ENCODE measurements around the gene FHDC1.
A peak's percentile ranks its signal among the peaks of the same experiment; 100 is the strongest.
"Not testable (repeated sequence)": the region's sequence is repeated elsewhere in the genome, so short reads cannot be mapped to it uniquely, and the experiment has no call there.

FHDC1 gene, protein sequence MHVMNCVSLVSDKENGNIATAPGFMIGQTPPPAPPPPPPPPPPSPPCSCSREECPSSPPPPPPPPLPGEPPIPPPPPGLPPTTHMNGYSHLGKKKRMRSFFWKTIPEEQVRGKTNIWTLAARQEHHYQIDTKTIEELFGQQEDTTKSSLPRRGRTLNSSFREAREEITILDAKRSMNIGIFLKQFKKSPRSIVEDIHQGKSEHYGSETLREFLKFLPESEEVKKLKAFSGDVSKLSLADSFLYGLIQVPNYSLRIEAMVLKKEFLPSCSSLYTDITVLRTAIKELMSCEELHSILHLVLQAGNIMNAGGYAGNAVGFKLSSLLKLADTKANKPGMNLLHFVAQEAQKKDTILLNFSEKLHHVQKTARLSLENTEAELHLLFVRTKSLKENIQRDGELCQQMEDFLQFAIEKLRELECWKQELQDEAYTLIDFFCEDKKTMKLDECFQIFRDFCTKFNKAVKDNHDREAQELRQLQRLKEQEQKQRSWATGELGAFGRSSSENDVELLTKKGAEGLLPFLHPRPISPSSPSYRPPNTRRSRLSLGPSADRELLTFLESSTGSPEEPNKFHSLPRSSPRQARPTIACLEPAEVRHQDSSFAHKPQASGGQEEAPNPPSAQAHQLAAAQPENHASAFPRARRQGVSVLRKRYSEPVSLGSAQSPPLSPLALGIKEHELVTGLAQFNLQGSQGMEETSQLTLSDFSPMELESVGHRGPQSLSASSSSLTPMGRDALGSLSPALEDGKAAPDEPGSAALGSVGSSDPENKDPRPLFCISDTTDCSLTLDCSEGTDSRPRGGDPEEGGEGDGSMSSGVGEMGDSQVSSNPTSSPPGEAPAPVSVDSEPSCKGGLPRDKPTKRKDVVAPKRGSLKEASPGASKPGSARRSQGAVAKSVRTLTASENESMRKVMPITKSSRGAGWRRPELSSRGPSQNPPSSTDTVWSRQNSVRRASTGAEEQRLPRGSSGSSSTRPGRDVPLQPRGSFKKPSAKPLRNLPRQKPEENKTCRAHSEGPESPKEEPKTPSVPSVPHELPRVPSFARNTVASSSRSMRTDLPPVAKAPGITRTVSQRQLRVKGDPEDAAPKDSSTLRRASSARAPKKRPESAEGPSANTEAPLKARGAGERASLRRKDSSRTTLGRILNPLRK

DNA sequence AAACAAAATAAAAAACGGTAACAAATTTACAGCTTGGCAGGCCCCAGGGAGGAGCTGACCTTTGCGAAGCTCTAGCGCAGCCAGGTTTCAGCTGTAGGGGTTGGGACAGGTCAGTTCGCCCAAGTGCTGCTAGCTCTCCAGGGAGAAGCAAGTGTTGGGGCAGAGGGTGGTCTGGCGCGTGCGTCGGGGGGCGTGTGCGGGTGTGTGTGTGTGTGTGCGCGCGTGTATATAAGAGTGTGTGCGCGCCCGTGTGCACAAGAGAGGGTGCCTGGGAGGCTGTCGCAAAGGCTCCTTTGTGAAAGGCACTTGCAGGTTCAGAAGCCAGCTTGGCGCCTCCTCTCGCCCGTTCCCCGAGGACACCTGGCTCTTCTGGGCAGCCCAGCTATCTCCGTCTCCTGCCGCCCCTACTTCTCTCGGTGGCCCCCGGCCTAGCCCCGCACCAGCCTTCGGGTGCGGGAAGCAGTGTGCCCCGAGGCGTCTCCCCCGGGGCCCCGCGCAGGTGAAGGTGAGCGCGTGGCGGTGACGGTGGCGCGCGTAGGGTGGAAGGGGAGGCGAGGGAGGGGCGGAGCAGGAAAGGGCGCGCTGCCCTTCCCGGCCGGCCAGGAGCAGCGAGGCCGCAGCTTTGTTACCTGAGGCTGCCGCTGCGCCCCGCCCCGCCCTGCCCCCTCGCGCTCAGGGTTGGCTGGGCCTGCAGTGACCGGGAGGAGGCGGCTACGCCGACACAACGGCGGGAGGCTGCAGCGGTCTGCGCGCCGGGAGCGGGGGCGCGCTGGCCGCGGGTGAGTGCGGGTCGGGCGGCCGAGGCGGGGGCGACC, at the start of gene FHDC1:
Gene FHDC1, plus strand, starts transcription at position 693 of the 815 bp plus-strand sequence. CDS start 6,735 bp downstream, outside the sequence.
- DNase-seq (ENCODE audit: low spot score in 2 of 2) = peak; percentile 52 to 83
- H3K27me3 ChIP-seq (ENCODE audit: low read depth) = peaks cover 35% of the 10 kb centered on the region
- no peaks in the 10 kb centered on the region for H3K4me1 ChIP-seq
- H3K4me3 ChIP-seq = peak within 1 kb of the TSS; percentile 50
- H3K9me3 ChIP-seq = no peaks in the 10 kb centered on the region
- H3K36me3 ChIP-seq (replicated peaks) = no peaks in the 10 kb centered on the region
- in situ Hi-C loops (cut with MboI; ENCODE audit: low sequenced_read_pairs) = no loop called here

GRCh38 chr4:152887981-152888380, 48.1 kb upstream of the FHDC1 start:
- Histone ChIP-seq H3K9me3 (no peaks in the 10 kb centered on the region), H3K36me3 (replicated peaks) (no peaks in the 10 kb centered on the region), H3K4me3 (no peak overlapping the region), H3K4me1 (peaks cover 22% of the 10 kb centered on the region), H3K27me3 (ENCODE audit: low read depth) (no peaks in the 10 kb centered on the region)
- DNase-seq (ENCODE audit: low spot score in 2 of 2) = no peak
- in situ Hi-C loops (cut with MboI; ENCODE audit: low sequenced_read_pairs) = no loop called here

DNA sequence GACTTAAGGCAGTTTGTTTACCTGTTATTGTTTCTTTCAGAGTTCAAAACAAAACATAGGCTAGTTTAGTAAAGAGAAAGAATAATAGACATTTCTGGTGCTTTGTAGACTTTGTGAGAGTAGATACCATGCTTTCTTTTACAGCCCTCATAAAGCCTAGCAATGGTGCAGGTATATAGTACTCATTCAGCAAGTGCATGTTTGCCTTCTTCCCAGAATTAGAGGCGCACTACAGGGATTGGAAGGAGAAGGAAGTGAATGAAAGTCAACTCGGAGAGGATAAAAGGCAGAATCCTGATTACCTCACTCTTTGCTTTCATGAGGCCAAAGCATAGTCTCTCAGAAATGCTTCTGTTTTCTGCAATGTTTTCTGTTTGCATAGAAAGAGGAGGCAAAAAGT, 43.1 kb upstream of the FHDC1 start:
- Histone ChIP-seq H3K36me3 (replicated peaks) (no peaks in the 10 kb centered on the region), H3K4me1 (no peaks in the 10 kb centered on the region), H3K27me3 (ENCODE audit: low read depth) (no peaks in the 10 kb centered on the region), H3K9me3 (no peaks in the 10 kb centered on the region), H3K4me3 (no peak overlapping the region)
- in situ Hi-C loops (cut with MboI; ENCODE audit: low sequenced_read_pairs) = no loop called here
- no peak for DNase-seq (ENCODE audit: low spot score in 2 of 2)

DNA sequence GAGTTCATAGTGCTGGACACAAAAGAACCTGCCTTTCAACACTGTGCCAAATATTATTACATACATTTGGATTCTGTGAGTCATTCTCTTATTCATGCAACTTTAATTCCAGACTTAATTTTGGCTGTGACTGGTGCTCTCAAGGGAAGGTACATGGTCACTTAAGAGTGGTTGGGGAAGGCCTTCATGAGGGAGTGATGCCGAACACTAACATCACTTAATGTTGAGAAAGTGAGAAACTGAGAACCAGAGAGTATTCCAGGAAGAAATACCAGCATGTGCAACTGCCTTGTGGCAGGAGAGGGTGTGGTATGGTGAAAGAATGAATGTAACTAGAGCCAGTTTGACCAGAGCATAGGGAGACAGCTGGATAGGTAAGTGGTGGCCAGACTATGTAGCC, 41.5 kb upstream of the FHDC1 start:
- Histone ChIP-seq H3K27me3 (ENCODE audit: low read depth) (no peaks in the 10 kb centered on the region), H3K9me3 (no peaks in the 10 kb centered on the region), H3K4me3 (no peak overlapping the region), H3K36me3 (replicated peaks) (no peaks in the 10 kb centered on the region), H3K4me1 (no peaks in the 10 kb centered on the region)
- in situ Hi-C loops (cut with MboI; ENCODE audit: low sequenced_read_pairs) = no loop called here
- DNase-seq (ENCODE audit: low spot score in 2 of 2) = no peak

DNA sequence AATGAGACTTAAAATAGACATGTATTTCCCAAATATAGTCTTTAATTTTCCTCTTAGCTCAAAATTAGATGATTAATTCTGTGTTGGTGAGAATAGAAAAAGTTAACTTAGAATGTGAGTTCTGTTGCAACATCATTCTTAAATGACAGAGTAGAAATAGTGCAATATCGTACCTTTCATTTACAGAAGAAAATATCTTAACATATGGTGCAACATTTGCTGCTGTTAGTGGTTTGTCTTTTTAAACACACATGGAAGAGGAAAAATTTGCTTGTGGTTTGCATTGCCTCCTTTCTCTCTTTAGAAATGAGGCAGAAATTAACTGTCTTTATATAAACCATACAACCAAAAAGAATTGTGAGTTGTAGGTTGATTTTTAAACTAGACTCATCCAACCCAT, 39.3 kb upstream of the FHDC1 start:
- in situ Hi-C loops (cut with MboI; ENCODE audit: low sequenced_read_pairs) = no loop called here
- Histone ChIP-seq H3K4me3 (no peak overlapping the region), H3K4me1 (no peaks in the 10 kb centered on the region), H3K27me3 (ENCODE audit: low read depth) (no peaks in the 10 kb centered on the region), H3K36me3 (replicated peaks) (no peaks in the 10 kb centered on the region), H3K9me3 (no peaks in the 10 kb centered on the region)
- no peak for DNase-seq (ENCODE audit: low spot score in 2 of 2)

GRCh38 chr4:152898133-152898532, 38.0 kb upstream of the FHDC1 start:
- in situ Hi-C loops (cut with MboI; ENCODE audit: low sequenced_read_pairs) = not testable (repeated sequence)

GRCh38 chr4:152898606-152899005, 37.5 kb upstream of the FHDC1 start:
- H3K36me3 ChIP-seq (replicated peaks) = no peaks in the 10 kb centered on the region
- no peaks in the 10 kb centered on the region for H3K9me3 ChIP-seq
- no peaks in the 10 kb centered on the region for H3K4me1 ChIP-seq
- in situ Hi-C loops (cut with MboI; ENCODE audit: low sequenced_read_pairs) = no loop called here
- no peak overlapping the region for H3K4me3 ChIP-seq
- no peak for DNase-seq (ENCODE audit: low spot score in 2 of 2)
- H3K27me3 ChIP-seq (ENCODE audit: low read depth) = no peaks in the 10 kb centered on the region

More at GRCh38 chr4:152898133-152898532, 38.0 kb upstream of the FHDC1 start:
- H3K36me3 ChIP-seq (replicated peaks); H3K4me3 ChIP-seq; H3K9me3 ChIP-seq; H3K4me1 ChIP-seq; DNase-seq (ENCODE audit: low spot score in 2 of 2); H3K27me3 ChIP-seq (ENCODE audit: low read depth): not testable (repeated sequence)

- no peak for DNase-seq (ENCODE audit: low spot score in 2 of 2)
- in situ Hi-C loops (cut with MboI; ENCODE audit: low sequenced_read_pairs) = no loop called here
- Histone ChIP-seq H3K4me1 (no peaks in the 10 kb centered on the region), H3K4me3 (no peak overlapping the region), H3K27me3 (ENCODE audit: low read depth) (no peaks in the 10 kb centered on the region), H3K36me3 (replicated peaks) (no peaks in the 10 kb centered on the region), H3K9me3 (no peaks in the 10 kb centered on the region)
These were observed 35.7 kb upstream of the FHDC1 start for GRCh38 chr4:152900395-152900794.

GRCh38 chr4:152901205-152901604, 34.9 kb upstream of the FHDC1 start:
- in situ Hi-C loops (cut with MboI; ENCODE audit: low sequenced_read_pairs) = no loop called here
- no peak overlapping the region for H3K4me3 ChIP-seq
- no peak for DNase-seq (ENCODE audit: low spot score in 2 of 2)
- H3K4me1 ChIP-seq = no peaks in the 10 kb centered on the region
- no peaks in the 10 kb centered on the region for H3K36me3 ChIP-seq (replicated peaks)
- H3K27me3 ChIP-seq (ENCODE audit: low read depth) = no peaks in the 10 kb centered on the region
- no peaks in the 10 kb centered on the region for H3K9me3 ChIP-seq

DNA sequence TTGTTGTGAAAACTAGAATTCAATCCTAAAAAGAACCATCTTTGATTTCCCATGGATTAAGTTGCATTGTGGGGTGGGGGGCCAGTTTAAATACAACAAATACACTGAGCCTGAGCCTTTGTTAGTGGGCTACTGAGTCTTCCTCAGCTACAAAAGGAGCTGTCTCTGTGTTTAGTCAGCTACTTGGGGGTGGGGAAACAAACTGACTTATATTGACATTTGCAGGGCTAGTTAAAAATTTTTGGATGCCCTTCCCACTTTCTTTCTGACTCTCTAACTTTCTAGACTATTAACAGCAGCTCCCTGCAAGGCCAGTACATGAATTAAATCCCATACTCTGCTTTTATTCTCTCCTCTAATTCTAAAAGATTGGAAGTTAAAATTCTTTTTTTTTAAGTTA, 32.5 kb upstream of the FHDC1 start:
- Histone ChIP-seq H3K36me3 (replicated peaks) (no peaks in the 10 kb centered on the region), H3K9me3 (no peaks in the 10 kb centered on the region), H3K27me3 (ENCODE audit: low read depth) (no peaks in the 10 kb centered on the region), H3K4me3 (no peak overlapping the region), H3K4me1 (no peaks in the 10 kb centered on the region)
- in situ Hi-C loops (cut with MboI; ENCODE audit: low sequenced_read_pairs) = no loop called here
- no peak for DNase-seq (ENCODE audit: low spot score in 2 of 2)

DNA sequence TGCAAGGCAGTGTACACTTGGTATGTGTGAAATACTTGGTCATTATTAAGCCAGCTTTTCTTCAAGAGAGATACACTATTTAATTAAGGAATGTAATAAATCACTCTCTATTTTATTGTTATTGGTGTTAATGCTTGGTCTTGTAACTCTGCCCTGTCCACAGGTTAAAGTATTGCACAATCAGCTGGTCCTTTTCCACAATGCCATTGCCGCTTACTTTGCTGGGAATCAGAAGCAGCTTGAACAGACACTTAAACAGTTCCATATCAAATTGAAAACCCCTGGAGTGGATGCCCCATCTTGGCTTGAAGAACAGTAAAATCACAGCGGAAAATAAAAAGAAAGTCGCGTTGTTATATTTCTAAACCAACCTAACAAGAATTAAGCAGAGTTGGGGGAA, 26.2 kb upstream of the FHDC1 start:
- H3K27me3 ChIP-seq (ENCODE audit: low read depth) = no peaks in the 10 kb centered on the region
- no peaks in the 10 kb centered on the region for H3K4me1 ChIP-seq
- no peak for DNase-seq (ENCODE audit: low spot score in 2 of 2)
- in situ Hi-C loops (cut with MboI; ENCODE audit: low sequenced_read_pairs) = no loop called here
- H3K4me3 ChIP-seq = no peak overlapping the region
- no peaks in the 10 kb centered on the region for H3K36me3 ChIP-seq (replicated peaks)
- H3K9me3 ChIP-seq = no peaks in the 10 kb centered on the region

- H3K27me3 ChIP-seq (ENCODE audit: low read depth) = no peaks in the 10 kb centered on the region
- H3K4me3 ChIP-seq = no peak overlapping the region
- H3K36me3 ChIP-seq (replicated peaks) = no peaks in the 10 kb centered on the region
- in situ Hi-C loops (cut with MboI; ENCODE audit: low sequenced_read_pairs) = no loop called here
- no peak for DNase-seq (ENCODE audit: low spot score in 2 of 2)
- no peaks in the 10 kb centered on the region for H3K9me3 ChIP-seq
- no peaks in the 10 kb centered on the region for H3K4me1 ChIP-seq
These were observed 25.6 kb upstream of the FHDC1 start for GRCh38 chr4:152910521-152910920.
